ENCODE measurements around the gene WFS1.

WFS1 gene

GRCh38 chr4:6228158-6229067 is 41.2 kb upstream of the WFS1 start:
- no peak for TF ChIP-seq CTCF (IDR thresholded peaks at IDR 0.05; ENCODE audit: poor library complexity, severe bottlenecking)
- ATAC-seq (ENCODE audit: low read depth) (no peak), DNase-seq (ENCODE audit: low spot score) (no peak)
- Histone ChIP-seq H3K4me3 (ENCODE audit: severe bottlenecking) (no peak overlapping the region), H3K36me3 (ENCODE audit: low read depth) (no peaks in the 10 kb centered on the region), H3K27ac (ENCODE audit: poor library complexity, severe bottlenecking) (no peak overlapping the region), H3K9me3 (ENCODE audit: severe bottlenecking) (no peaks in the 10 kb centered on the region), H3K4me1 (ENCODE audit: insufficient read depth, poor library complexity, severe bottlenecking) (no peaks in the 10 kb centered on the region), H3K27me3 (ENCODE audit: insufficient read depth, poor library complexity, severe bottlenecking) (no peaks in the 10 kb centered on the region)

- DNase-seq (ENCODE audit: low spot score) (no peak), ATAC-seq (ENCODE audit: low read depth) (no peak)
- Histone ChIP-seq H3K9me3 (ENCODE audit: severe bottlenecking) (no peaks in the 10 kb centered on the region), H3K4me3 (ENCODE audit: severe bottlenecking) (no peak overlapping the region), H3K4me1 (ENCODE audit: insufficient read depth, poor library complexity, severe bottlenecking) (no peaks in the 10 kb centered on the region), H3K27me3 (ENCODE audit: insufficient read depth, poor library complexity, severe bottlenecking) (no peaks in the 10 kb centered on the region), H3K27ac (ENCODE audit: poor library complexity, severe bottlenecking) (no peak overlapping the region), H3K36me3 (ENCODE audit: low read depth) (no peaks in the 10 kb centered on the region)
- TF ChIP-seq CTCF (IDR thresholded peaks at IDR 0.05; ENCODE audit: poor library complexity, severe bottlenecking): no peak
Observed at GRCh38 chr4:6229095-6229494, 40.6 kb upstream of the WFS1 start.

- no peak overlapping the region for H3K4me3 ChIP-seq (ENCODE audit: severe bottlenecking)
- no peaks in the 10 kb centered on the region for H3K9me3 ChIP-seq (ENCODE audit: severe bottlenecking)
- ATAC-seq (ENCODE audit: low read depth): no peak
- H3K36me3 ChIP-seq (ENCODE audit: low read depth): no peaks in the 10 kb centered on the region
- TF ChIP-seq CTCF (IDR thresholded peaks at IDR 0.05; ENCODE audit: poor library complexity, severe bottlenecking): no peak
- no peaks in the 10 kb centered on the region for H3K4me1 ChIP-seq (ENCODE audit: insufficient read depth, poor library complexity, severe bottlenecking)
- no peaks in the 10 kb centered on the region for H3K27me3 ChIP-seq (ENCODE audit: insufficient read depth, poor library complexity, severe bottlenecking)
- no peak overlapping the region for H3K27ac ChIP-seq (ENCODE audit: poor library complexity, severe bottlenecking)
- no peak for DNase-seq (ENCODE audit: low spot score)
Observed at GRCh38 chr4:6229671-6230501, 39.8 kb upstream of the WFS1 start.

GRCh38 chr4:6230502-6230785 is 39.2 kb upstream of the WFS1 start:
- H3K4me3 ChIP-seq (ENCODE audit: severe bottlenecking): no peak overlapping the region
- no peaks in the 10 kb centered on the region for H3K27me3 ChIP-seq (ENCODE audit: insufficient read depth, poor library complexity, severe bottlenecking)
- ATAC-seq (ENCODE audit: low read depth) (no peak), DNase-seq (ENCODE audit: low spot score) (no peak)
- no peak overlapping the region for H3K27ac ChIP-seq (ENCODE audit: poor library complexity, severe bottlenecking)
- no peaks in the 10 kb centered on the region for H3K4me1 ChIP-seq (ENCODE audit: insufficient read depth, poor library complexity, severe bottlenecking)
- no peaks in the 10 kb centered on the region for H3K9me3 ChIP-seq (ENCODE audit: severe bottlenecking)
- TF ChIP-seq CTCF (IDR thresholded peaks at IDR 0.05; ENCODE audit: poor library complexity, severe bottlenecking): no peak
- no peaks in the 10 kb centered on the region for H3K36me3 ChIP-seq (ENCODE audit: low read depth)

All from RWPE2 (cell line).